ENCODE results near the gene HOXC11.

The HOXC11 gene

DNA sequence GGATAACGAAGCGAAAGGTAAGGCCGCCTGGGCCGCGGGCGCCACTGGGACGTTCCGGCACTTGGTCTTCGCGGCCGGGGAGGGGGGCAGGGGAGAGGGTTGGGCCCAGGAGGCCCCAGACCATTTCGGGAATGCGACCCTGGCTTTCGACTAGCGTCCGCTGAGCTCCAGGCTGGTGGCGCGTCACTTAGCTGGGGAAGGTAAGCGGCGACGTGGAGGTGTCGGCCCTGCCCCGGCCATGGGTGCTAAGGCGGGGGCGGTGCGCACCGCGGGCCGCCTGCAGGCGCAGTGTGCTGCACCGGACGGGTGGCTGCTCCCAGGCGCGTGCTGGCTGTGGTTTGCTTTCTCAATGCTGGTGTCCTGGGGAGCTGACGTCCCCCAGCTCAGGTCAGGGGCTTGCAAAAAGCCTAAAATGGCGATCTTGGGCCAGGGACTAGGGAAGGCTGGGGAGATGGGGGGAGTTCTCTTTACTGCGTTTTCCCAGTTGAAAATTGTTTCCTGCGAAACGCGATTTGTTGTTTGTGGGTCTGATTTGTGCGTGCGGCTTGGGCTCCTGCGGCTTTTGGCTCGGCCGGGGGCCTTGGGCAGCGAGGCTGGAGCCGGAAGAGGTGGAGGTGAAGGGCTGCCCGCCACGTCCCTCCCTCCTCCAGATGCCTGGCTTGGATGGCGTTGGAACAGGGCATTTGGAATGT lies 13.2 kb downstream of the HOXC11 start:
- no peak for DNase-seq

- DNase-seq = no peak
These were observed 14.0 kb downstream of the HOXC11 start for GRCh38 chr12:53986686-53987483.

DNA sequence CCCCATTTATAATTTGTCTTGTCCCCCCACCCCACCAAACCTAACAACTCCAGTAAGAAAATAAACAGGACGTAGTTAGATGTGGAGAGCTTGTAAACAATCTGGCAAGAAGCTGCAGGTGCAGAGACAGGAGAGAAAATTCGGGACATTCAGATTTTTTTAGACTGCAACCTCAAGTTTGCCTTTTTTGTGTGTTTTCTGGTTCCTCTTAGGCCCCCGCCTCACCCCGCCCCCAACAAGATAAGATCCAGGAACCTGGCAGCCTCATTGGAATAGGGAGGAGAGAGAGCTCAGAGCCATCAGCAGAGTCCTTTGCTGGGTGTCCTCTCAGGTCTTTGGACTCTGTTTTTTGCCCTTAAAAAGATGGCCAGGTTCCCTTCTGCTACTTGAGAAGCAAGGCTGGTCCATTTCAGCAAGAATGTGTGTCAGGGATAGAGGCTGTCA lies 14.9 kb downstream of the HOXC11 start:
- no peak for DNase-seq

DNA sequence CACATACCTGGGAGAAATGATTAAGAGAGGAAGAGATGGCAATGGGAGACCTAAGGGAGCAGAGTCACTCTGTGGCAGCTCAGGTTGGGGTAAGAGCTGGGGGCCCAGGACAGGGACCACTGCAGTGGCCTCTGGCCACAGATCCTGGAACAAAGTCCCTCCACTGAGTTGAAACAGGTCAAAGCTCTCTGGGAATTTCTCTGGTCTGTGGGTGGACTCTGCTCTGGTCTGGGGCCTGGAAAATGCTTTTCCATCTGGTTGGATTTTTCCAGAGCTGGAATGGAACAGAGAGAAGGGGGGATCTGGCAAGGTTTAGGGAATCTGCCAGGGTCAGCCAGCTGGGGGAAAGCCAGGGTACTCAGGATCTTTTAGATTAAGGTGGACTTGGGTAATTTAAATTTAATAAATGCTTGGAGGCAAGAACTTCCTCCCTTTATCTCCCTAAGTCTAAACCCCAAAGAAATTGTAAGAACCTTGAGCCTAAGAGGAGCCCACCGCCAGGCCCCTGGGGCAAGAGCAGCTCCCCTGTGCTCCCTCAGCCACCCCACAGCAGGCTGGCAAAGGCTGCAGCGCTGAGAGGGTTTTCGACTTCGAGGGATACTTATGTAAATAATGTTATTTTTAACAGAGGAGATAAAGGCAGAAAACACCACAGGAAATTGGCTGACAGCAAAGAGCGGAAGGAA lies 15.8 kb downstream of the HOXC11 start:
- no peak for DNase-seq

GRCh38 chr12:53989227-53990113 lies 16.5 kb downstream of the HOXC11 start:
- no peak for DNase-seq

- DNase-seq = no peak
These were observed 17.6 kb downstream of the HOXC11 start for GRCh38 chr12:53990311-53991076.

DNA sequence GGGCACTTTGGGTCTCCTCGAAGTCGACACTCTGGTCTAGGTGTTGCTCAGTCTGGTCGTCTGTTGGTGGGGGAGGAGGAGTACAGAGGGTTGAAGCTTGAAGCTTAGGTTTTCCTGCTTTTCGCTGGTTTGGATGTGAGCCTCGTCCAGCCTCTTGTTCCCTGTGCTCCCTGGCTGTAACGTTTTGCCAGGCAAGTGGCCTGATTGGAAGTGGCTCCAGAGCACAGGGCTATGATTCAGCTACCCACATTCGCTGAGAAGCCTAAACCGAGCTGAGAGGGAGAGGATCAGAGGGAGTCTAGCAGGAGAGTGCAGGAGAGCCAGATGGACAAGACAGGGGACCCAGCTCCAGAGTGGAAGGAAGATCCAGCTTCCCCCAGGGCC lies 18.1 kb downstream of the HOXC11 start:
- no peak for DNase-seq

DNA sequence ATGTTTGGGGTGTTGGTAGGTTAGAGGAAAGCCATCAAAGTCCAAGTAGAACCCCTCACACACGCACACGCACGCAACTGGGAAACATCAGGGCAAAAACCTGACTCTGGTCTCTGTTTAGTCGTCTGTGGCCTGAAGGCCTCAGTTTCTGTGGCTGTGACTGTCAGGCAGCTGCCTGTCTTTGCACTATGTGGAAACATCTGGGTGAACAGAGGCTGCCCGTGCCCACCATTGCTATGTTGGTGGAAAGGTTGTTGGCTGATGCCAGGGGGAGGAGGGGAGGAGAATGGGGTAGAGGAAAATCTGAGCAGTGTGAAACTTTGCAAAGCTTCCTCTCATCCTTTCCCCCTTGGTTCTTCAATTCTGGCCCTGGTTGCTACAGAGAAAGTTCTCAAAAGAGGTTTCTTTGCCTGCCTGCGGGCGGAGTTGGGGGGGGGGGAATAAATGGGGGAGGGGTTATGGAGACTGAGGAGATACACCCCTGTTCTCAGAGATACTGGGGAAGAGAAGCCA lies 19.5 kb downstream of the HOXC11 start:
- no peak for DNase-seq

DNA sequence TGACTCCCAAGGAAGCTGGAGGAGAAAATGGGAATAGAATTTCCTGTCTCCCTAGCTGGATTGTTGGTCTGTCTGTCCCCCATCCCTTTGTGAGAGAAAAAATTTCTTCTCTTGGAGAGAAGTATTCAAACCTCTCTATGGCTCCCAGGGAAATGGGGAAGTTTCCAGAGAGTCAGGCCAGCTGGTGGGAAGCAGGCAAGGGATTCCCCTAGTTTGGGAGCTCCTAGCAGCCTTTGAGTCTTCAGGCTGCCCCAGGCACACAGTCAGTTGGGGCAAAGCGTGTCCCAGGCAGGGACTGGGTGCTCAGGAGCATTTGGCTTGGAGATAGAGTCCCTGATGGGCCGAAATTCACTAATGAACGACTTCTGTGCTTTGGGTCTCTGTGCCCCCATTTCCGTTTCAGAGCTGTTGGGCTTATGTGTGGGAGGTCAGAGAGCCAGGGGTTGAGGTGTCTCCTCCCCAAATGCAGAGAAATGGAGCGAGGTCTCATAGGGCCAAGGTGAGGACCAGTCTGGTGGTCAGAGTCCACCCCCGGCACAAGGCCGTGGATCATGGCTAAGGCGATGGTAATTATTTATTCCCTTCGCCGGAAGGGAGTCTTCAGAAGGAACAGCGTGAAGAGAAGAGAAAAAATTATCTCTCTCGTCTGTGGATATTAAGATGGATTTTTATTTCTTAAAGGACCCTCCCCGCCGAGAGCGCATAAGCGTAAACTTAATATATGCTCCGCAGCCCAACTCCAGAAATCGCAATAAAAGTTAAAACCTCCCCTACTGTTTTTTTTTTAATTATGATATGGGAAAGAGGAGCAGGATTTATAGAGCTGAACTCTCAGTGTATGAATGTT lies 20.5 kb downstream of the HOXC11 start:
- no peak for DNase-seq

DNA sequence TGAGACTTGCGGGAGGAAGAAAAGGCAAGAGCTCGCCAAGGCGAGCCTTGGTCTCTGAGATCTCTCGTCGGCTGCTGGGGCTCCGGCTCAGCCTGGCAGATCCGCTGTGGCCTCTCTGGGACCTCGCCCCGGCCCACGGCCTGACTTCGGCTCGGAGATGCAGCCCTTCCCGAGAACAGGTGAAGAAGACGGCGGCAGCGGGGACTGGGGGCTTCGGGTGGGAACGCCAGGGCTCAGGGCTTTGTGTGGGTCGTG lies 21.0 kb downstream of the HOXC11 start:
- no peak for DNase-seq

GRCh38 chr12:53994264-53995001 lies 21.5 kb downstream of the HOXC11 start:
- no peak for DNase-seq

DNA sequence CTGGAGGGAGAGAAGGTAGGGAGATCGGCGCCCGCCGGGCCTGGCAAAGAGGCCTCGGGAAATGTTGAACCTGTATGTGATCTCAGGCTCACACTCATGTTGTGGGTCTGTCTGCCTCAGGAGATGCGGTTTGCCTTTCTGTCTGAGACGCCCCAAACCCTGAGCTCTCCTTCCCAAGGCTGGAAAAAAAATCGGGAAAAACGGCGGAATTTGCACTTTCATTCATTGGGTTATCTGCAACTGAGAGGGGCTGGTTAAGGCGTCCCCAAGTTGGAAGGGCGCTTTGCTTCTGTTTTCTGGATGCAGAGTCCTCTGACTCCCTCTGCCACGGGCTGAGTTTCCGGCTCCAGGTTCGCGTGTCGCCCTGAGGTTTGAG lies 22.1 kb downstream of the HOXC11 start:
- no peak for DNase-seq

- DNase-seq = no peak
These were observed 22.7 kb downstream of the HOXC11 start for GRCh38 chr12:53995378-53996239.

DNA sequence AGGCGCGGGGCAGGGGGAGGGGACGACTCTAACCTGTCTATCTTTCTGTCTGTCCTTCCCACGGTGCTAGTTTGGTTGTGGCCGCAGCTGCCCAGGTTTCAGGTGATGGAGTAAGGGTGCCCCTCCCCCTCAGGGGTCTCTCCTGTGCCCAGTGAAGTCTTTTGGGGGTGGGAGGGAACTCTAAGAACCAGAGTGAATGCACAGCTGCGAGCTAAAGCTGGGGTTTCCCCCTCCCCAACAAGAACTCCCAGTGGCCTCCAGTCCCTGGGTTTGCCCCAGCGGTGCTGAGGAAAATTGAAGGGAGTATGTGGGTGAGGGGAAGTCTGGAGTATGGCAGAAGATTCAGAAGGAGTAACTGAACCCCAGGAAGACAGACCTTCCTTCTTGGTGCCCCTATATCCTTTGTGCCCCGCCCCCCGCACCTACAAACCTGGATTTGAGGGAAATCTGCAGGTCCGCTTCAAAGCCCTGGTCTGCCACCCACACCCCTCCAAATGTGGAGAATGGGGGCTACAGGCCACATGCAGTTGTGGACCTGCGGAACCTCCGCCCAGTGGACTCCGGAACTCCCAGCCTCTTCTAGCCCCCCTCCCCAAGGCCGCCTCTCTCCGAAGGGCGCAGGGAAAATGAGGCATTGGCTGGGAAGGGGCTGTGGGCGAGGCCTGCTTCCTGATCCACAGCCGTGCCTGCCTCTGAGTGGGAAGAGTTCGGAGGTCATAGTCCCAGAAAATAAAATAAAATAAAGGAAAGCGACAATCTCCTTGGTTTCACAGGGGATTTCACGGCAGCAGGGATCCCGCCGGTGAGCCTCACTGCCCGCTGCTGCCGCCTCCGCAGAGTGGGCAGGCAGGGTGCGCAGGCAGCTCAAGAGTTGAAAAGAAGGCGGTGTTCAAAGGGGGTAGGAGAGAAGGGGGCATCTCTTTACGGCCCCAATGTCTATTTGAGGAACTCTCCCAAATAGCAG lies 23.6 kb downstream of the HOXC11 start:
- no peak for DNase-seq

DNA sequence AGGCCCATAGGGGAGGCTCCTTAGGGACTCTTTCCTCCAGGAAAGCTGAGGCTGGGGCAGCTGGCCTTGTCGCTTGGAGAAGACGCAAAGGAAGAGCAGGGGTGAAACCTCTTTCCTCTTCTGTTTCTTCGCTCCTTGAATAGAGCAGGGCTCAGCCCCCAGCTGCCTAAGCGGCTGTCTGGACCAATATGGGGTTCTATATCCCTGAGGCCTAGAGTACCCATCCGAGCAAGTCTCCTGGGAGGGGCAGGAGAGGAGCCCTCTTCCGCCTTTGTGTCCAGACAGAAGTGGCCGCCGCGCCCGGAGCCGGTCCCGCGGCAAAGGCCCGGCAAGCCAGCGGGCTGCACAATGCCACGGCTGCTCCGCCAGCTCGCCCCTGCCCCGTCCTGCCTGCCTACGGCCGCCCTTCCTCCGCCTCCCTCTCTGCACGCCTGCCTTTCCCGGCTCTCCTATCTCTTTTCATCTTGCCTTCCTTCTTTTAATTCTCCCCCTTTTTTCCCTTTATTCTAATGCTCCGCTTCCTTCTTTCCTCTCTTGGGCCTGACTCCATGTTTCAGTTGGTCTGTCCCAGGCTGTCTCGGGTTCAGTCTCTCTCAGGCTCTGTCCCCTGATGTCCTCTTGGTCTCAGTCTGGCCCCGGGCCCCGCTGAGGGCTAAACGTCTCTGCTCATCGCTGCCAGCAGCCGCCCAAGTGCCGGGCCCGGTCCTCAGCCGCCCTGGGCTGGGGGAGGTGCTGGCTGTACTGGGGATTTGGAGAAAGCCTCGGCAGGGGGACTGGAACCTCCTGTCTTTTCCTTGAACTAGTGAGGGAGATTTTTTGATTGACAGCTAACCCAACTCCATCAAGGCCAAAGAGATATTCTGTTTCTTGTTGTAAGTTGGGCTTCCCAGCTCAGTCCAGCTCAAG lies 24.5 kb downstream of the HOXC11 start:
- no peak for DNase-seq

- DNase-seq = no peak
These were observed 25.4 kb downstream of the HOXC11 start for GRCh38 chr12:53998110-53998899.
